ENCODE measurements around the gene CCDC60. TPM values are rescaled to one million over a fixed set of nuclear protein-coding genes. Genes with fewer than 3 reads are reported as not detected.
"Not testable (repeated sequence)": the region's sequence is repeated elsewhere in the genome, so short reads cannot be mapped to it uniquely, and the experiment has no call there.

Gene CCDC60
- polyA plus RNA-seq, 1 experiment = not detected

DNA sequence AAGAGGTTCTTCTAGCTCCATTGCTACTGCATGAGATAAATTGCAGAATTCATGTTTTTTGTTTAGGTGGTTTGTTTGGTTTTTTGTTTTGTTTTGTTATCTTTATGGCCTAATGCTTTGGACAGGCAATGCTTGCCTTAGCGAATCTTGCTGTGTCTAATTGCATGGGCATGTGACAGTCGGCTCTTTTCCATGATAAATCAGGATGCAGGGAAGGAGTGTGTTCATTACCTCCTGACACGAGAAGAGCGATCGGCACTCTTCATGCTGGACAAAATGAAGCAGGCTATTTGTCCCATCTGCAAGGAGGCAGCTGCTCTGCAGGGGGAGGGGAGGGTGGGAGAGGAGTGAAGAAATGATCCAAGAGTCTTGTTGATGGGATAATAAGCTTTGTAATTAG lies 6.5 kb downstream of the CCDC60 start:
- H3K27me3 ChIP-seq (ENCODE audit: control insufficient read depth, insufficient read depth, low read length) = no peaks in the 10 kb centered on the region
- ChIA-PET CTCF (no interaction called here), POLR2A (no interaction called here)
- no peak overlapping the region for H3K4me3 ChIP-seq (ENCODE audit: low read depth, low read length)
- H3K9me3 ChIP-seq (ENCODE audit: control insufficient read depth, insufficient read depth, low read length) = peaks cover 15% of the 10 kb centered on the region
- no peak for DNase-seq (ENCODE audit: low read depth, low spot score)
- no peak overlapping the region for H3K27ac ChIP-seq (ENCODE audit: low read depth, low read length)
- TF ChIP-seq, protein P1, sequence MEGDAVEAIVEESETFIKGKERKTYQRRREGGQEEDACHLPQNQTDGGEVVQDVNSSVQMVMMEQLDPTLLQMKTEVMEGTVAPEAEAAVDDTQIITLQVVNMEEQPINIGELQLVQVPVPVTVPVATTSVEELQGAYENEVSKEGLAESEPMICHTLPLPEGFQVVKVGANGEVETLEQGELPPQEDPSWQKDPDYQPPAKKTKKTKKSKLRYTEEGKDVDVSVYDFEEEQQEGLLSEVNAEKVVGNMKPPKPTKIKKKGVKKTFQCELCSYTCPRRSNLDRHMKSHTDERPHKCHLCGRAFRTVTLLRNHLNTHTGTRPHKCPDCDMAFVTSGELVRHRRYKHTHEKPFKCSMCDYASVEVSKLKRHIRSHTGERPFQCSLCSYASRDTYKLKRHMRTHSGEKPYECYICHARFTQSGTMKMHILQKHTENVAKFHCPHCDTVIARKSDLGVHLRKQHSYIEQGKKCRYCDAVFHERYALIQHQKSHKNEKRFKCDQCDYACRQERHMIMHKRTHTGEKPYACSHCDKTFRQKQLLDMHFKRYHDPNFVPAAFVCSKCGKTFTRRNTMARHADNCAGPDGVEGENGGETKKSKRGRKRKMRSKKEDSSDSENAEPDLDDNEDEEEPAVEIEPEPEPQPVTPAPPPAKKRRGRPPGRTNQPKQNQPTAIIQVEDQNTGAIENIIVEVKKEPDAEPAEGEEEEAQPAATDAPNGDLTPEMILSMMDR (IDR thresholded peaks at IDR 0.05; ENCODE audit: low read depth, low read length) = no peak

DNA sequence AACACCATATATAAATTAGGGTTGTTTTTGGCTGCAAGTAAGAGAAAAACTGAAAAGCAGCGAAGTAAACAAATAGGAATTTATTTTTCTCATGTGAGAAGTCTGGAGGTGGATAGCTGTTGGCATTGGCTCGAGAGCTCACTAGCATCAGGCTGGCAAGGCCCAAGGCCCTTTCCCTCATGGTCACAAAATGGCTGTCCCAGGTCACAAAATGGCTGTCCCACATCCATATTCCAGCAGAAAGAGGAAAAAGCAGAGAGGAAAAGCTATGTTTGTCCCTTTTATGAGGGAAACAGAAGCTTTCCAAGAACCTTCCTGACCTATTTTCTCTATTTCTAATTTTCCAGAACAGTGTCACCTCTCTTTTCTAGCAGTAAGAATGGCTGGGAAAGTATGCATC lies 7.5 kb downstream of the CCDC60 start:
- H3K27ac ChIP-seq (ENCODE audit: low read depth, low read length) = no peak overlapping the region
- no peaks in the 10 kb centered on the region for H3K27me3 ChIP-seq (ENCODE audit: control insufficient read depth, insufficient read depth, low read length)
- no peak overlapping the region for H3K4me3 ChIP-seq (ENCODE audit: low read depth, low read length)
- peaks cover 11% of the 10 kb centered on the region for H3K9me3 ChIP-seq (ENCODE audit: control insufficient read depth, insufficient read depth, low read length)
- no peak for DNase-seq (ENCODE audit: low read depth, low spot score)
- TF ChIP-seq, protein P1 (IDR thresholded peaks at IDR 0.05; ENCODE audit: low read depth, low read length) = no peak
- POLR2A ChIA-PET = no interaction called here
- CTCF ChIA-PET = no interaction called here

DNA sequence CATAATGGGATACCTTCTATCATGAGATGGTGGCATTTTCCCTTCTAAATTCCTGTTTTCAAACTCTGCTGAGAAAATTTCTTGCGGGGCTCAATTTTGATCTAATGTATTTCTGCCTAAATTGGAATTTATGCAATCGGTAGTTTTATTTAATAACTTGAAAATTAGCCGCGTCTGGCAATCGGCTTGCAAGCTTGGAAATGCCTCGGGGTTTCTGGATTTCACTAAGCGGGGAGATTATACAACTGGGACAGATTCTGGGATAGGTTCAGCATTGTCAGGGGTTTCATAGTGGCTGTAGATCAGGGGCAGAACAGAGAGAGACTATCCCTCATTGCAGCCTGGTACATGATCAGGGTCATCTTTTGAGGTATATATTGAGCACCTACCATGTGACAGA lies 8.6 kb downstream of the CCDC60 start:
- no peak overlapping the region for H3K27ac ChIP-seq (ENCODE audit: low read depth, low read length)
- ChIA-PET POLR2A (no interaction called here), CTCF (no interaction called here)
- no peaks in the 10 kb centered on the region for H3K27me3 ChIP-seq (ENCODE audit: control insufficient read depth, insufficient read depth, low read length)
- peaks cover 8% of the 10 kb centered on the region for H3K9me3 ChIP-seq (ENCODE audit: control insufficient read depth, insufficient read depth, low read length)
- DNase-seq (ENCODE audit: low read depth, low spot score) = no peak
- TF ChIP-seq, protein P1 (IDR thresholded peaks at IDR 0.05; ENCODE audit: low read depth, low read length) = no peak
- no peak overlapping the region for H3K4me3 ChIP-seq (ENCODE audit: low read depth, low read length)

DNA sequence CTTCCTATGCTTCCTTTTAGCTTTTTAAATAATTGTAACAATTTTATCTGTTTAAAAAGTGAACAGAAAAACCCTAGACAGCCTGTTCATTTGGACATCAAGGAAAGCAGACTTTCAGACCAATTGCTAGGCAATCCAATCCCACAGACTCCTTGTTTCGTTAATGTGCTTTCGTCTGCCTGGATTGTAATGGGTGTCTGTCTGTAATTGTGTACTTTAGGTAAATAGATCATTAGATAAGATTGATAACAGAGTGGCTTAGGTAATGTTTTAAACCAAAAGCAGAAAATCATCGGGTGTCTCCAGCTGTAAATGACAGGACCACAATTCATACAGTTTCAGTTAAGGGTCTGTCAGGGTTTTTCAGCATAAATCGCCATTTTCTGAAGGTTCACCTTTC lies 19.6 kb downstream of the CCDC60 start:
- no peaks in the 10 kb centered on the region for H3K27me3 ChIP-seq (ENCODE audit: control insufficient read depth, insufficient read depth, low read length)
- no peak overlapping the region for H3K4me3 ChIP-seq (ENCODE audit: low read depth, low read length)
- TF ChIP-seq, protein P1 (IDR thresholded peaks at IDR 0.05; ENCODE audit: low read depth, low read length) = no peak
- DNase-seq (ENCODE audit: low read depth, low spot score) = no peak
- peaks cover 17% of the 10 kb centered on the region; the same call in 1 of the 2 replicates for H3K9me3 ChIP-seq (ENCODE audit: control insufficient read depth, insufficient read depth, low read length)
- no peak overlapping the region for H3K27ac ChIP-seq (ENCODE audit: low read depth, low read length)
- ChIA-PET CTCF (no interaction called here), POLR2A (no interaction called here)

DNA sequence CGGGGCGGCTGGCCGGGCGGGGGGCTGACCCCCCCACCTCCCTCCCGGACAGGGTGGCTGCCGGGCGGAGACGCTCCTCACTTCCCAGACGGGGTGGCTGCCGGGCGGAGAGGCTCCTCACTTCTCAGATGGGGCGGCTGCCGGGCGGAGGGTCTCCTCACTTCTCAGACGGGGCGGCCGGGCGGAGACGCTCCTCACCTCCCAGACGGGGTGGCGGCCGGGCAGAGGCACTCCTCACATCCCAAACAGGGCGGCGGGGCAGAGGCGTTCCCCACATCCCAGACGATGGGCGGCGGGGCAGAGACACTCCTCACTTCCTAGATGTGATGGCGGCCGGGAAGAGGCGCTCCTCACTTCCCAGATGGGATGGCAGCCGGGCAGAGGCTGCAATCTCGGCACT lies 25.8 kb downstream of the CCDC60 start:
- CTCF ChIA-PET; POLR2A ChIA-PET; H3K9me3 ChIP-seq (ENCODE audit: control insufficient read depth, insufficient read depth, low read length); H3K27me3 ChIP-seq (ENCODE audit: control insufficient read depth, insufficient read depth, low read length); DNase-seq (ENCODE audit: low read depth, low spot score); H3K27ac ChIP-seq (ENCODE audit: low read depth, low read length); H3K4me3 ChIP-seq (ENCODE audit: low read depth, low read length): not testable (repeated sequence)

DNA sequence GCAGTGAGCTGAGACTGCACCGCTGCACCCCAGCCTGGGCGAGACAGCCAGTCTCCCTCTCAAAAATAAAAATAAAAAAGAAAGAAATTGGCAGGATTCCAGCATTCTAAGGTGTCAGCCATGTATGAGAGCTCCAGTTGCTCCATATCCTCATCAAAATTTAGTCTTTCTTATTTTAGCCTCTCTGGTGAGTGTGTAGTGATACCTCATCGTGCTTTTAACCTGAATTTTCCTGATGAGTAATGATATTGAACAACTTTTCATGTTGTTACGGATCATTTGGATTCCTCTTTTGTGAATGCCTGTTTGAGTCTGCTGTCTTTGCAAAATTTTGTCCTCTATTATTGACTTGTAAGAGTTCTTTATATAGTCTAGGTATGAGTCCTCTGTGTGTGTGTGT lies 28.5 kb downstream of the CCDC60 start:
- H3K27me3 ChIP-seq (ENCODE audit: control insufficient read depth, insufficient read depth, low read length) = no peaks in the 10 kb centered on the region
- H3K9me3 ChIP-seq (ENCODE audit: control insufficient read depth, insufficient read depth, low read length) = peaks cover 8% of the 10 kb centered on the region
- DNase-seq (ENCODE audit: low read depth, low spot score) = no peak
- ChIA-PET POLR2A (no interaction called here), CTCF (interaction anchor here (0.7 kb wide), 1 partner anchor 53 kb away, joined by 4 read pairs; no protein-coding TSS in a partner anchor)
- no peak overlapping the region for H3K4me3 ChIP-seq (ENCODE audit: low read depth, low read length)
- TF ChIP-seq, protein P1 (IDR thresholded peaks at IDR 0.05; ENCODE audit: low read depth, low read length) = no peak
- no peak overlapping the region for H3K27ac ChIP-seq (ENCODE audit: low read depth, low read length)

Data from AG04450 (cell line).